GM23338 (cell line): ENCODE data around the gene LRRC10B.

Source experiments
- EZH2 ChIP-seq: fragments of 200-600 bp; sonication (generic); IDR thresholded peaks from one replicate; pipeline ENCODE4 v1.8.0; 2017; ENCODE audit warnings: antibody characterized with exemption, mild to moderate bottlenecking, low read depth; ENCODE audit not compliant: unreplicated experiment
- POLR2AphosphoS5 ChIP-seq: IDR thresholded peaks from 2 replicates; pipeline ENCODE4 v1.6.1; 2016; ENCODE audit warnings: antibody characterized with exemption, low read depth
- STAT1 ChIP-seq: IDR thresholded peaks from one replicate; pipeline ENCODE4 v1.6.1; 2016; ENCODE audit warnings: antibody characterized with exemption; ENCODE audit not compliant: unreplicated experiment
- TF ChIP-seq, protein P1 (sequence below), 2 experiments: fragments of 200-600 bp in 1 of 2; sonication (generic) in 1 of 2; conservative IDR thresholded peaks; 2 replicates each; pipeline versions ENCODE4 v1.5.1 to v1.6.1; 2016 to 2017; ENCODE audit warnings: antibody characterized with exemption in 2 of 2, low read depth in 2 of 2, mild to moderate bottlenecking in 2 of 2, moderate library complexity in 1 of 2
- TF ChIP-seq, protein P2 (sequence below): fragments of 250-450 bp; sonication (Bioruptor Pico); IDR thresholded peaks from 2 replicates; pipeline ENCODE4 v1.5.0; 2020; ENCODE audit warnings: mild to moderate bottlenecking, moderate library complexity
- TF ChIP-seq, protein P3 (sequence below): IDR thresholded peaks from one replicate; pipeline ENCODE4 v1.6.1; 2018; ENCODE audit warnings: antibody characterized with exemption; ENCODE audit not compliant: unreplicated experiment

DNA sequence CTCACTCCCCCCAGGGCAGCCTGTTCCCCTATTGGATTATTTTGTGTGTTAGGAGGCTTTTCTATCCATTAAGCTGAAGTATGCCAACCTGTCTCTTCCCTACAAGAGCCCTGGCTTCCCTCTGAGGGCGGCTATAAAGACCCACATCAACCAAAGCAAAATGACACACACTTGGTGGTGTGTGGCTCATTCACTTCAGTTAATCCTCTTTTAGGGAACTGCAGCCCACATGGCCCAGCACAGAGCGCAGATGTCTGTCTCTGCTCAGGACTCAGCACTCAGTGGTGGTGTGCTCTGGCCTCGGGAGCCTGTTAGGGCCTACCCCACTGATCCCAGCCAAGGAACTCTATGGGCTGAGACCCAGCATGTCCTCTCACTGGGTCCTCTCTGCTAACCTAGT lies 32.2 kb upstream of the LRRC10B start:
- TF ChIP-seq POLR2AphosphoS5 (no peak), EZH2 (no peak), STAT1 (no peak)
- TF ChIP-seq, protein P1, sequence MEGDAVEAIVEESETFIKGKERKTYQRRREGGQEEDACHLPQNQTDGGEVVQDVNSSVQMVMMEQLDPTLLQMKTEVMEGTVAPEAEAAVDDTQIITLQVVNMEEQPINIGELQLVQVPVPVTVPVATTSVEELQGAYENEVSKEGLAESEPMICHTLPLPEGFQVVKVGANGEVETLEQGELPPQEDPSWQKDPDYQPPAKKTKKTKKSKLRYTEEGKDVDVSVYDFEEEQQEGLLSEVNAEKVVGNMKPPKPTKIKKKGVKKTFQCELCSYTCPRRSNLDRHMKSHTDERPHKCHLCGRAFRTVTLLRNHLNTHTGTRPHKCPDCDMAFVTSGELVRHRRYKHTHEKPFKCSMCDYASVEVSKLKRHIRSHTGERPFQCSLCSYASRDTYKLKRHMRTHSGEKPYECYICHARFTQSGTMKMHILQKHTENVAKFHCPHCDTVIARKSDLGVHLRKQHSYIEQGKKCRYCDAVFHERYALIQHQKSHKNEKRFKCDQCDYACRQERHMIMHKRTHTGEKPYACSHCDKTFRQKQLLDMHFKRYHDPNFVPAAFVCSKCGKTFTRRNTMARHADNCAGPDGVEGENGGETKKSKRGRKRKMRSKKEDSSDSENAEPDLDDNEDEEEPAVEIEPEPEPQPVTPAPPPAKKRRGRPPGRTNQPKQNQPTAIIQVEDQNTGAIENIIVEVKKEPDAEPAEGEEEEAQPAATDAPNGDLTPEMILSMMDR (conservative IDR thresholded peaks at IDR 0.05; ENCODE audit: low read depth in 2 of 2): no peak
- TF ChIP-seq, protein P2, sequence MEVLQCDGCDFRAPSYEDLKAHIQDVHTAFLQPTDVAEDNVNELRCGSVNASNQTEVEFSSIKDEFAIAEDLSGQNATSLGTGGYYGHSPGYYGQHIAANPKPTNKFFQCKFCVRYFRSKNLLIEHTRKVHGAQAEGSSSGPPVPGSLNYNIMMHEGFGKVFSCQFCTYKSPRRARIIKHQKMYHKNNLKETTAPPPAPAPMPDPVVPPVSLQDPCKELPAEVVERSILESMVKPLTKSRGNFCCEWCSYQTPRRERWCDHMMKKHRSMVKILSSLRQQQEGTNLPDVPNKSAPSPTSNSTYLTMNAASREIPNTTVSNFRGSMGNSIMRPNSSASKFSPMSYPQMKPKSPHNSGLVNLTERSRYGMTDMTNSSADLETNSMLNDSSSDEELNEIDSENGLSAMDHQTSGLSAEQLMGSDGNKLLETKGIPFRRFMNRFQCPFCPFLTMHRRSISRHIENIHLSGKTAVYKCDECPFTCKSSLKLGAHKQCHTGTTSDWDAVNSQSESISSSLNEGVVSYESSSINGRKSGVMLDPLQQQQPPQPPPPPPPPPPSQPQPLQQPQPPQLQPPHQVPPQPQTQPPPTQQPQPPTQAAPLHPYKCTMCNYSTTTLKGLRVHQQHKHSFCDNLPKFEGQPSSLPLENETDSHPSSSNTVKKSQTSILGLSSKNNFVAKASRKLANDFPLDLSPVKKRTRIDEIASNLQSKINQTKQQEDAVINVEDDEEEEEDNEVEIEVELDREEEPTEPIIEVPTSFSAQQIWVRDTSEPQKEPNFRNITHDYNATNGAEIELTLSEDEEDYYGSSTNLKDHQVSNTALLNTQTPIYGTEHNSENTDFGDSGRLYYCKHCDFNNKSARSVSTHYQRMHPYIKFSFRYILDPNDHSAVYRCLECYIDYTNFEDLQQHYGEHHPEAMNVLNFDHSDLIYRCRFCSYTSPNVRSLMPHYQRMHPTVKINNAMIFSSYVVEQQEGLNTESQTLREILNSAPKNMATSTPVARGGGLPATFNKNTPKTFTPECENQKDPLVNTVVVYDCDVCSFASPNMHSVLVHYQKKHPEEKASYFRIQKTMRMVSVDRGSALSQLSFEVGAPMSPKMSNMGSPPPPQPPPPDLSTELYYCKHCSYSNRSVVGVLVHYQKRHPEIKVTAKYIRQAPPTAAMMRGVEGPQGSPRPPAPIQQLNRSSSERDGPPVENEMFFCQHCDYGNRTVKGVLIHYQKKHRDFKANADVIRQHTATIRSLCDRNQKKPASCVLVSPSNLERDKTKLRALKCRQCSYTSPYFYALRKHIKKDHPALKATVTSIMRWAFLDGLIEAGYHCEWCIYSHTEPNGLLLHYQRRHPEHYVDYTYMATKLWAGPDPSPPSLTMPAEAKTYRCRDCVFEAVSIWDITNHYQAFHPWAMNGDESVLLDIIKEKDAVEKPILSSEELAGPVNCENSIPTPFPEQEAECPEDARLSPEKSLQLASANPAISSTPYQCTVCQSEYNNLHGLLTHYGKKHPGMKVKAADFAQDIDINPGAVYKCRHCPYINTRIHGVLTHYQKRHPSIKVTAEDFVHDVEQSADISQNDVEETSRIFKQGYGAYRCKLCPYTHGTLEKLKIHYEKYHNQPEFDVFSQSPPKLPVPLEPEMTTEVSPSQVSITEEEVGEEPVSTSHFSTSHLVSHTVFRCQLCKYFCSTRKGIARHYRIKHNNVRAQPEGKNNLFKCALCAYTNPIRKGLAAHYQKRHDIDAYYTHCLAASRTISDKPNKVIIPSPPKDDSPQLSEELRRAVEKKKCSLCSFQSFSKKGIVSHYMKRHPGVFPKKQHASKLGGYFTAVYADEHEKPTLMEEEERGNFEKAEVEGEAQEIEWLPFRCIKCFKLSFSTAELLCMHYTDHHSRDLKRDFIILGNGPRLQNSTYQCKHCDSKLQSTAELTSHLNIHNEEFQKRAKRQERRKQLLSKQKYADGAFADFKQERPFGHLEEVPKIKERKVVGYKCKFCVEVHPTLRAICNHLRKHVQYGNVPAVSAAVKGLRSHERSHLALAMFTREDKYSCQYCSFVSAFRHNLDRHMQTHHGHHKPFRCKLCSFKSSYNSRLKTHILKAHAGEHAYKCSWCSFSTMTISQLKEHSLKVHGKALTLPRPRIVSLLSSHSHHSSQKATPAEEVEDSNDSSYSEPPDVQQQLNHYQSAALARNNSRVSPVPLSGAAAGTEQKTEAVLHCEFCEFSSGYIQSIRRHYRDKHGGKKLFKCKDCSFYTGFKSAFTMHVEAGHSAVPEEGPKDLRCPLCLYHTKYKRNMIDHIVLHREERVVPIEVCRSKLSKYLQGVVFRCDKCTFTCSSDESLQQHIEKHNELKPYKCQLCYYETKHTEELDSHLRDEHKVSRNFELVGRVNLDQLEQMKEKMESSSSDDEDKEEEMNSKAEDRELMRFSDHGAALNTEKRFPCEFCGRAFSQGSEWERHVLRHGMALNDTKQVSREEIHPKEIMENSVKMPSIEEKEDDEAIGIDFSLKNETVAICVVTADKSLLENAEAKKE (CRISPR knock-in tag): no peak
- TF ChIP-seq, protein P3, sequence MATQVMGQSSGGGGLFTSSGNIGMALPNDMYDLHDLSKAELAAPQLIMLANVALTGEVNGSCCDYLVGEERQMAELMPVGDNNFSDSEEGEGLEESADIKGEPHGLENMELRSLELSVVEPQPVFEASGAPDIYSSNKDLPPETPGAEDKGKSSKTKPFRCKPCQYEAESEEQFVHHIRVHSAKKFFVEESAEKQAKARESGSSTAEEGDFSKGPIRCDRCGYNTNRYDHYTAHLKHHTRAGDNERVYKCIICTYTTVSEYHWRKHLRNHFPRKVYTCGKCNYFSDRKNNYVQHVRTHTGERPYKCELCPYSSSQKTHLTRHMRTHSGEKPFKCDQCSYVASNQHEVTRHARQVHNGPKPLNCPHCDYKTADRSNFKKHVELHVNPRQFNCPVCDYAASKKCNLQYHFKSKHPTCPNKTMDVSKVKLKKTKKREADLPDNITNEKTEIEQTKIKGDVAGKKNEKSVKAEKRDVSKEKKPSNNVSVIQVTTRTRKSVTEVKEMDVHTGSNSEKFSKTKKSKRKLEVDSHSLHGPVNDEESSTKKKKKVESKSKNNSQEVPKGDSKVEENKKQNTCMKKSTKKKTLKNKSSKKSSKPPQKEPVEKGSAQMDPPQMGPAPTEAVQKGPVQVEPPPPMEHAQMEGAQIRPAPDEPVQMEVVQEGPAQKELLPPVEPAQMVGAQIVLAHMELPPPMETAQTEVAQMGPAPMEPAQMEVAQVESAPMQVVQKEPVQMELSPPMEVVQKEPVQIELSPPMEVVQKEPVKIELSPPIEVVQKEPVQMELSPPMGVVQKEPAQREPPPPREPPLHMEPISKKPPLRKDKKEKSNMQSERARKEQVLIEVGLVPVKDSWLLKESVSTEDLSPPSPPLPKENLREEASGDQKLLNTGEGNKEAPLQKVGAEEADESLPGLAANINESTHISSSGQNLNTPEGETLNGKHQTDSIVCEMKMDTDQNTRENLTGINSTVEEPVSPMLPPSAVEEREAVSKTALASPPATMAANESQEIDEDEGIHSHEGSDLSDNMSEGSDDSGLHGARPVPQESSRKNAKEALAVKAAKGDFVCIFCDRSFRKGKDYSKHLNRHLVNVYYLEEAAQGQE: no peak
